NCI-H128 (cell line): Measurements from ENCODE around the gene CLIC5.

ENCODE experiments used
- DNase-seq: peaks from one replicate; lab custom pipeline; 2025; ENCODE audit not compliant: unreplicated experiment; lab: John Stamatoyannopoulos, UW

CLIC5 gene

GRCh38 chr6:45899683-45899946, 116.0 kb downstream of the CLIC5 start:
- no peak for DNase-seq

- DNase-seq = no peak
Measured at GRCh38 chr6:45898941-45899682, 116.5 kb downstream of the CLIC5 start.

DNA sequence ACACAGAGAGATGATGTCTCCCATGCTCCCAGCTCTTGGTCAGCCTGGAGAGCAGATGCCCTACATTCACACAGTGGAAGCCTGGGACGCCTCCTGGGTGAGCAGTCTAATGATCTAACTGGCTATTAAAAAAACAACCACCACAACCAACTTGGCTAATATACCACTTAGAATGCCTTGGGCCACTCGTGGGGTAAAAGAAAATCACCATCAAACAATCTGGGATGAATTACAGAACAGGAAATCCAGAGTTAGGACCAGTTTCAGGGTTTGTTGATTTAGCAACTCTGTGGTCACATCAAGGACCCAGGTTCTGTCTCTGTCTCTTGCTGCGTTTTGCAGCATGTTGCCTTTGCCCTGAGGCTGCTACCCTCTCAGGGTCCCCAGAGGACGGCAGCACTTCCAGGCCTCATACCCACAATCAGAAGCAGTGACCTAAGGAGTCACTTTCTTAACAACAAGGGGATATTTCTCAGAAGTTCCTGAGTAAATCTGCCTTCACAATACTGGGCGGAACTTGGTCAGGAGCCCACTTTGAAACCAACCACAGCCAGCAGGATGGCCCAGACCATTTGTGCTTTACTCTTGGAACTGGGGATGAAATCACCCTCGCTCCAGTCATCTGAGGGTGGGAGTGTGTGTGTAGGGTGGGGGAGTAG, 118.7 kb downstream of the CLIC5 start:
- no peak for DNase-seq

DNA sequence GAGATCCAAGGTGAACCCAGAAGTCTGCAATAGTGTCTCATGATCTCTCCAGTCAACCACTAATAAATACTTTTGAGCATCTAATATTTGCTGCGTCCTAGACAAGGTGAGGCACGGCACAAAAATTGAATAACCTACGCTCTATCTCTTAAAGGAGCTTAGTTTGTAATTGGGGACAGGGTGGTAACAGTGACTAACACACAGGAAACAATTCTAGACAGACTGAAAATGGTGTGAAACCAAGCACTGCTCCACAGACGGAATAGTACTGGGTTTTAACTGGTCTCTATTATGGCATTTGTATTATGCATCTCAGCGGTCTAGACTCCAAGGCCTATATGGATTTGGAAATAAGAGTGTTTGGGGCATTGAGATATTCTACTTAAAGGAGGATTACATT, 120.1 kb downstream of the CLIC5 start:
- no peak for DNase-seq

DNA sequence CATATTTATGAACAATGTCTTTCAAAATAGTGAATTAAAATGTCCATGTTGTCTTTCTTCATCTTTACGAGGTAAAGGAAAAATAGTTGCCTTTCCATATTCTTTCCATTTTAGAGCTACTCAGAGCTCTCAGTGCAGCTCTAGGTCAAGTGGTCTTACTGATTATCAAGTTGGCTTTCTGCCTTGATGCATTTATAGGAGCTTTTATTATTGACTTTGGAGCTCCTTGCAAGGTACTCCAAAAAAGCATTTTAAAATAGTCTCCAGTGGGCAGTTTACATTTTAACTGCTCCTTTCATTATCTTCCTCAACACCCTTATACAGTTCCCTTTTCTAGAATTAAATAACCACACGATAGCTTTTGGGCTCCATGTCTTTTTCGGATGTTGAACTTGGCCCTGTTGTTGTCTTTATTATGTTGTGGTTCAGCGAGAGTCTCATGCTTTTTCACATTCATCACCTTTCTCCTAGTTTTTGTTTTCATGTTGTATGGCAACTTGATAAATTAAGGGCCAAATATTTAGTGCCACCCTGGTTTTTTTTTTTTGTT, 122.9 kb downstream of the CLIC5 start:
- DNase-seq = no peak

DNA sequence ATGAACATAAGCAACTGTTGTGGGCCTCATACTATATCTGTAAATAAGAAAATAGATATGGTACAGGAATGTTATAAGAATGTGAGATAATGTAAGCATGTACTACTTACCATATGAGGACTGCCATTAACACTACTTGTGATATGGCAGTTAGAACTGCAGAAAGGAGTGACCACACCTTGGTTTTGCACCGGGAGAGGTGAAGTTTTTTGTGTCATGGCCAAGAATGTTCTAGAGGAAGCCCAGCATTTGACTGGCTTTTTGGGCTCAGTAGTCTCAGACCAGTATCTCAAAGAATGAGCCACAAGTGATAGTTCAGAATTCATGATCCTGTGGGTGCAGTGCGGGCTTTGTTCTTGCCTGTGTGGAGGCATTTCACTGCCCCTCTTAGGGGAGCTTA, 123.5 kb downstream of the CLIC5 start:
- no peak for DNase-seq

- no peak for DNase-seq
Measured at GRCh38 chr6:45886776-45887175, 128.9 kb downstream of the CLIC5 start.

- no peak for DNase-seq
Measured at GRCh38 chr6:45884336-45884735, 131.3 kb downstream of the CLIC5 start.

- no peak for DNase-seq
Measured at GRCh38 chr6:45882671-45883070, 133.0 kb downstream of the CLIC5 start.

DNA sequence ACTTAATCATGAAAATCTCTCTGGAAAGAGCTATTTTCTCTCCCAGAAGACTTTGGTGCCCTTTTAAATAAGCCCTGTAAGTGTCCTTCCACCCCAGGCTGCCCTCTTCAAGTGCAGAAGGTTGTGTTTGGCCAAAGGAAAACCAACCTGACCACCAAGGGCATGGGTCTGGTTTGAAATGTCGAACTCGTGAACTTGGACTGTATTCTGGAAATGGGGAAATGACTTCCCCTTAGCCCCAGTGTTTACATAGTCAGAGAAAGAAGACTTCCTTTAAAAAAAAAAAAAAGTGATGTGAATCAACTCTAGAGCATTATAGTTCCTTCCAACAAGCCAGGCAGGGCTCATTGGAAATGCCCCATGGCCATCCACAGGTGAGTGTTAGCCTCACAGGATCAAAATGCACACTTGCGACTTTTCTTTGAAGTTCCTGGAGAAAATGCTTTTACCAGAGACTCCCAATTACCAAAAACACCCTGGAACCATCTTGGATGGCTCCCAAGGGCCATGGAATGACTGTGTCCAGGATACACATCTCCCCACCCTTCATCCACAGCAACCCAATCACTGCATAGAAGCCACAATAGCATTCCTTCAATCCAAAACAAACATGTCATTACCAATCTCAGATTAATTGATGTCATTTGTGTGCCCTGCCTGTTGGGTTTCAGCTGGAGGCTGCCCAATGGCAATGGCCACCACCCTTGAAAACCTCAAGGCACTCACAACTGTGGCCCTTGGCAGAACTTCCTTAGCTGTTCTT, 133.8 kb downstream of the CLIC5 start:
- no peak for DNase-seq

GRCh38 chr6:45880676-45881075, 135.0 kb downstream of the CLIC5 start:
- DNase-seq = no peak

DNA sequence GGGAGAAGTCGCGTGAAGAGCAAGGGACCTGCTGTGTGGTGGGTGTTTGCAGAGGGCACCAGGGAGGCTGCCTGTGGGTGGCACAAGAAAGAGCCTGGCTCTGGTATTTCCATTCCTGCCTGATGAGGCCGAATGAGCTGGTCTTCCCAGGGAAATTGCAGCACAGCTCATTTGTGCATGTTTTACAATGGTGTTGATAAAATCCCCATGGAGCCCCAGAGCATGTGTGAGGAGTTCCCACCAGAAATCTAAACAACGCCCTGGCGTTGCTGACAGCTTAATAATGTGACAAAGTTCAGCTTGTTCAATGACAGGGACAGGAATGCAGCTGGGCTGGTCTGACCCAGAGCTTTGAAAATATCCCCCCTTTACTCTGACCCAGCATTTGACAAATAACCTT, 135.5 kb downstream of the CLIC5 start:
- no peak for DNase-seq

- no peak for DNase-seq
Measured at GRCh38 chr6:45877970-45878590, 137.6 kb downstream of the CLIC5 start.

DNA sequence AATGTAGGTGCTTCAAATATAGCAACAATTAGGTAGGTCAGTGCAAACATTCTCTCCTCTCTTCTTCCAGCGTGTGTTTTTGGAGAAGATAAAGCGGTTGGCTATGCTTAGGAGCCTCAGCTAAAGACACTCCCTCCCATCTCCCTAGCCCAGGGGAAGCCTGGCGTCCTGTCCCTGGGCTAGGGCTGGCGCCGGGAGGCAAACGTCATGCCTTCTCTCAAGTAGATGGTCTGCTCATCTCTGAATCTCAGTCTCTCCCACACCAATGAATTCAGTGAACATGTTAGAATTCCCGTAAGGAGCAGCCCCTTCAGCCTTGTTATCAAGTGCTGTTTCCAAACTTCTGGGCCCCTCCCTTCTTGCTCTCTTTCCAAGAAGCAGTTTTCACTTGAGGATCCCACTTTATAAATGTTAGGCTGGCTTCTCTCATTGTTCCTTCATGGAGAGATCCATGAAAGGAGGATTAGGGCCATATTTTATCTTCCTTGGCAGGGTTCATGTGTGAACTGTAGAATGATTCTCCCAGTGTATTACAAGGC, 142.8 kb downstream of the CLIC5 start:
- DNase-seq = no peak

GRCh38 chr6:45870531-45870930, 145.1 kb downstream of the CLIC5 start:
- DNase-seq = no peak

DNA sequence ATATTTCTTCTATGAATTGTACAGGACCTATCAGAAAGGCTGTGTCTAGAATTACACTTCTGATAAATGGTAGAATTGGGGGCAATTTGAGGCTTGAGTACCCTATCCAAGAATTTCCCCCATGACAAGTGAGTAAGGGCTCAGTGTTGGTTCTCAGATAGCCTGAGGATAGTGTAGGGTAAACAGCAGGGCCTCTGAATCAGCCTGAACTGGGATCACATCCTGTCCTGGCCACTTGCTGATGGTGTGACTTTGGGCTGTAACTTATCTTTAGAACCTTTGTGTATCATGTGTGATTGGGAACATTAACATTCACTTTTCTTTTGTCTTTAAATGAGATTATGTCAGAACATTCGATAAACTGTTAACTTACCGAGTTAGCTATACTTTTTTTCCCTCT, 151.0 kb downstream of the CLIC5 start:
- no peak for DNase-seq

DNA sequence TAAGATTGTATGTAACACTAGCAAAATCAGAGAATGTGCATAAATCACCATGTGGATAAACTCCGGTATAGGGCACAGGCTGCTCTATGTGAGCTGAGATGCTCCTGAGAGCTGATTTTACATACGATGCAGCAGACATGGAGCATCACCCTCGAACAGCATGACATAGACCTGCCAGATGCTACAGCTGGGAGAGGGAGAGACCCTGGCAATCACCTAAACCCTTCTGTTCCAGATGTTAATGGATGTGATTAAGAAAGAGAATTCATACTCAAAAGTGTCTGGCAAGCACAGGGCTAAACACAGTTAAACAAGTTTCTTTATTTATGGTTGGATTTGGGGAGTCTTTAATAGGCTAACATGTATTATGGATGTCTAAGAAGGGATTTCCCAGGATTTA, 157.0 kb downstream of the CLIC5 start:
- DNase-seq = no peak

- no peak for DNase-seq
Measured at GRCh38 chr6:45857827-45858226, 157.8 kb downstream of the CLIC5 start.

DNA sequence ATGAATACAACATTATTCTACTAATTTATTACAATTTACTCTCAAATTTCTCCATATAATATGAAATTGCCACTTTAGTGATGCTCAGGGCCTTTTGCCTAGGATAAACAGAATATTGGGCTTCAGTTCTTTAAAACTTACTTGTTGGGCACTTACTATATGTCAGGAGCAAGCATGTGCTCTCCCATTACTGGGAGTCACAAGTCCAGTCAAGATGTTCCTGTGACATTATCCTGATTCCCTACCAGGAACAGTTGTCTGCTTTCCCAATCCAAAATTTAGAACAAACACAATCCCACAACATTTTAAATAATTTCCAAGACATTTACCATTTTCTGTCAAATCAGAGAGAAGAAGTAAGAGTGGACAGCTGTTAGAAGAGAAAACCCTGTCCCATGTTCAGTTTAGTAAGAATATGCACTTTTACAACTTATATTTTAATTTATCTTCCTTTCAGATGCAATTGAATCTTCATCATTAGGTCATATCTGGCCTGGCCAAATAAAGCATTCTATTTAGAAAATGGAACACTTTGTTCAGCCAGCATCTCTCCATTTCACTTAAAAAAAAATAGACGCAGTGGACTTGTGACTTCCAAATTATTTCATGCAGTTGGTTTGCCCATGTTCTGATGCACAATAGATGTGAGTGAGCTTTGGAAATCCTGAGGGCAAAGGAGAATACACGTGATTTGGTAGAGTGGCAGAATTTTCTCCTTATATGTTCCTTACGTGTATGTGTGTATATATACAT, 159.8 kb downstream of the CLIC5 start:
- no peak for DNase-seq

GRCh38 chr6:45854149-45854742, 161.4 kb downstream of the CLIC5 start:
- no peak for DNase-seq
